CD14-positive monocyte (primary cell): Measurements from ENCODE around the gene TRPV4. TPM values are rescaled to one million over a fixed set of nuclear protein-coding genes. Genes with fewer than 3 reads are reported as not detected.

ENCODE experiments used
- DNase-seq, 3 donors: peaks; one replicate each; pipeline ENCODE4 v3.0.0-alpha.2; 2011 to 2022
- H2AFZ ChIP-seq: 2 replicates; pipeline ENCODE4 v1.6.0; 2012; ENCODE audit warnings: mild to moderate bottlenecking, low read depth, low read length, inconsistent platforms; ENCODE audit not compliant: insufficient read depth, poor library complexity, severe bottlenecking
- H3K27ac ChIP-seq, 2 donors: 1 replicate in 1 of 2; 2 replicates in 1 of 2; pipeline ENCODE4 v1.5.1; 2012 to 2013; ENCODE audit warnings: low read length in 2 of 2, control low read depth in 1 of 2, inconsistent platforms in 1 of 2, low read depth in 1 of 2, mild to moderate bottlenecking in 1 of 2
- H3K27me3 ChIP-seq, 2 donors: one replicate each; pipeline versions ENCODE4 v1.6.0 to v1.6.1; 2011 to 2013; ENCODE audit warnings: low read length in 2 of 2; ENCODE audit not compliant: control insufficient read depth in 2 of 2, insufficient read depth in 2 of 2
- H3K36me3 ChIP-seq, 2 donors: replicated peaks in 1 of 2; 1 replicate in 1 of 2; 2 replicates in 1 of 2; pipeline versions ENCODE4 v1.5.1 to v1.6.1; 2012 to 2013; ENCODE audit warnings: low read length in 2 of 2, control low read depth in 1 of 2, inconsistent platforms in 1 of 2, mild to moderate bottlenecking in 1 of 2; ENCODE audit not compliant: insufficient read depth in 2 of 2, control insufficient read depth in 1 of 2
- H3K4me1 ChIP-seq, 2 donors: 1 replicate in 1 of 2; 2 replicates in 1 of 2; pipeline versions ENCODE4 v1.5.1 to v1.6.1; 2012 to 2013; ENCODE audit warnings: low read length in 2 of 2, control low read depth in 1 of 2, inconsistent platforms in 1 of 2, mild to moderate bottlenecking in 1 of 2, moderate library complexity in 1 of 2; ENCODE audit not compliant: insufficient read depth in 2 of 2, control insufficient read depth in 1 of 2
- H3K4me2 ChIP-seq: replicated peaks from 2 replicates; pipeline ENCODE3; 2012; ENCODE audit warnings: low read length, moderate library complexity, mild to moderate bottlenecking; ENCODE audit not compliant: poor library complexity, severe bottlenecking; ENCODE audit errors: extremely low read depth
- H3K4me3 ChIP-seq, 3 experiments: fragments of 200-600 bp in 1 of 3; sonication (generic) in 1 of 3; replicated peaks in 1 of 3; 1 replicate in 2 of 3; 2 replicates in 1 of 3; pipeline ENCODE4 v1.5.1; 2011 to 2013; ENCODE audit warnings: low read length in 3 of 3, mild to moderate bottlenecking in 3 of 3, control low read depth in 2 of 3, low read depth in 2 of 3, inconsistent platforms in 1 of 3, moderate library complexity in 1 of 3
- H3K79me2 ChIP-seq: 2 replicates; pipeline ENCODE4 v1.6.0; 2012; ENCODE audit warnings: mild to moderate bottlenecking, control low read depth, inconsistent platforms, low read length, moderate library complexity; ENCODE audit not compliant: insufficient read depth
- H3K9ac ChIP-seq: 2 replicates; pipeline ENCODE4 v1.6.0; 2017; ENCODE audit warnings: low read length, mild to moderate bottlenecking; ENCODE audit not compliant: insufficient read depth, poor library complexity, severe bottlenecking
- H3K9me3 ChIP-seq, 2 donors: replicated peaks in 1 of 2; 1 replicate in 1 of 2; 2 replicates in 1 of 2; pipeline versions ENCODE4 v1.5.1 to v1.6.1; 2012 to 2013; ENCODE audit warnings: low read length in 2 of 2, control low read depth in 1 of 2; ENCODE audit not compliant: control insufficient read depth in 1 of 2, insufficient read depth in 1 of 2
- H4K20me1 ChIP-seq: 2 replicates; pipeline ENCODE4 v1.6.0; 2012; ENCODE audit warnings: mild to moderate bottlenecking, low read length, control low read depth, moderate library complexity; ENCODE audit not compliant: insufficient read depth
- H3K27ac Mint-ChIP-seq, 7 donors: one replicate each; pipeline ENCODE4 v1.8.0; 2020; ENCODE audit warnings: mild to moderate bottlenecking in 7 of 7, mixed read lengths in 7 of 7, moderate library complexity in 6 of 7, inconsistent platforms in 2 of 7
- H3K27me3 Mint-ChIP-seq, 3 donors: one replicate each; pipeline ENCODE4 v1.8.0; 2021 to 2022; ENCODE audit warnings: low read depth in 3 of 3, mild to moderate bottlenecking in 3 of 3, mixed read lengths in 3 of 3, moderate library complexity in 3 of 3, inconsistent platforms in 1 of 3
- H3K36me3 Mint-ChIP-seq, 2 donors: one replicate each; pipeline ENCODE4 v1.8.0; 2020; ENCODE audit warnings: mixed read lengths in 2 of 2, inconsistent platforms in 1 of 2, mild to moderate bottlenecking in 1 of 2
- H3K4me1 Mint-ChIP-seq: one replicate; pipeline ENCODE4 v1.8.0; 2020; ENCODE audit warnings: mild to moderate bottlenecking, mixed read lengths
- H3K4me3 Mint-ChIP-seq, 2 donors: one replicate each; pipeline ENCODE4 v1.8.0; 2020; ENCODE audit warnings: mild to moderate bottlenecking in 2 of 2, mixed read lengths in 2 of 2, moderate library complexity in 1 of 2
- H3K9me3 Mint-ChIP-seq, 7 donors: one replicate each; pipeline ENCODE4 v1.8.0; 2020 to 2022; ENCODE audit warnings: mixed read lengths in 7 of 7, mild to moderate bottlenecking in 6 of 7, moderate library complexity in 6 of 7, inconsistent platforms in 2 of 7
- CTCF ChIP-seq: fragments of 200-600 bp; IDR thresholded peaks from one replicate; pipeline ENCODE4 v1.8.0; 2022; ENCODE audit warnings: antibody characterized with exemption, mild to moderate bottlenecking
- WGBS: methylation state at CpG from one replicate; pipeline ENCODE4 v1.1.5; 2013; ENCODE audit warnings: missing lambda C conversion rate; ENCODE audit not compliant: insufficient coverage; 5-methylcytosine and 5-hydroxymethylcytosine counted together
- intact Hi-C, 2 donors: fragments of 100-400 bp; cut with micrococcal nuclease; formaldehyde crosslinking; loops; one replicate each; pipeline versions ENCODE4 v1.15.0 to v1.15.1; 2023
- polyA plus RNA-seq, 3 donors: library from polyadenylated mRNA; depleted of rRNA in 1 of 3; unstranded in 2 of 3; stranded (reverse) in 1 of 3; fragments of 300-500 nt in 2 of 3; fragments of >200 nt in 1 of 3; fragmentation: Illumina TruSeq in 2 of 3; gene quantifications; 1 replicate in 2 of 3; 2 replicates in 1 of 3; pipeline ENCODE4 v1.2.3, GENCODE V29; 2012 to 2021

TRPV4 gene
- polyA plus RNA-seq, 3 donors, result 0.64 to 3.1 (median 2.0) TPM

GRCh38 chr12:109814600-109815150, 18.5 kb downstream of the TRPV4 start:
- H4K20me1 ChIP-seq, result no peaks in the 10 kb centered on the region
- TF ChIP-seq CTCF, result no peak
- no peak for DNase-seq
- no peak overlapping the region for H3K9ac ChIP-seq
- H3K4me3 Mint-ChIP-seq, result no peak overlapping the region
- H3K36me3 Mint-ChIP-seq, result peaks cover 0 to 2% of the 10 kb centered on the region in 2 donors
- no peak overlapping the region for H3K4me2 ChIP-seq
- WGBS, result 67% methylated on average over 15 of the region's 20 CpGs
- H2AFZ ChIP-seq, result no peak overlapping the region
- H3K27ac Mint-ChIP-seq, result no peak overlapping the region
- peaks cover 15 to 19% of the 10 kb centered on the region in 2 donors for H3K4me1 ChIP-seq
- no peaks in the 10 kb centered on the region for H3K36me3 ChIP-seq
- H3K27me3 ChIP-seq, result no peaks in the 10 kb centered on the region
- H3K79me2 ChIP-seq, result no peaks in the 10 kb centered on the region
- H3K9me3 ChIP-seq, result no peaks in the 10 kb centered on the region
- peaks cover 20% of the 10 kb centered on the region for H3K4me1 Mint-ChIP-seq
- H3K27ac ChIP-seq, result no peak overlapping the region
- peaks cover 6 to 11% (median 8%) of the 10 kb centered on the region in 3 donors for H3K27me3 Mint-ChIP-seq
- H3K9me3 Mint-ChIP-seq, result no peaks in the 10 kb centered on the region
- intact Hi-C loops, result no loop called here
- no peak overlapping the region for H3K4me3 ChIP-seq

GRCh38 chr12:109813810-109814416, 19.3 kb downstream of the TRPV4 start:
- peaks cover 15 to 19% of the 10 kb centered on the region in 2 donors for H3K4me1 ChIP-seq
- no peak for DNase-seq
- no peak overlapping the region for H3K4me3 Mint-ChIP-seq
- no peak for TF ChIP-seq CTCF
- H2AFZ ChIP-seq, result no peak overlapping the region
- H3K36me3 Mint-ChIP-seq, result peaks cover 0 to 2% of the 10 kb centered on the region in 2 donors
- H3K27me3 ChIP-seq, result no peaks in the 10 kb centered on the region
- H3K79me2 ChIP-seq, result no peaks in the 10 kb centered on the region
- H3K36me3 ChIP-seq, result no peaks in the 10 kb centered on the region
- H3K9ac ChIP-seq, result no peak overlapping the region
- peaks cover 18% of the 10 kb centered on the region for H3K4me1 Mint-ChIP-seq
- WGBS, result 94% methylated on average over 4 of the region's 6 CpGs
- peaks cover 3 to 11% (median 6%) of the 10 kb centered on the region in 3 donors for H3K27me3 Mint-ChIP-seq
- no peaks in the 10 kb centered on the region for H3K9me3 ChIP-seq
- H4K20me1 ChIP-seq, result no peaks in the 10 kb centered on the region
- H3K4me2 ChIP-seq, result no peak overlapping the region
- intact Hi-C loops, result no loop called here
- H3K9me3 Mint-ChIP-seq, result no peaks in the 10 kb centered on the region
- H3K4me3 ChIP-seq, result no peak overlapping the region
- H3K27ac Mint-ChIP-seq, result no peak overlapping the region
- H3K27ac ChIP-seq, result no peak overlapping the region
